ENCODE measurements around the gene C16orf92.

DNA sequence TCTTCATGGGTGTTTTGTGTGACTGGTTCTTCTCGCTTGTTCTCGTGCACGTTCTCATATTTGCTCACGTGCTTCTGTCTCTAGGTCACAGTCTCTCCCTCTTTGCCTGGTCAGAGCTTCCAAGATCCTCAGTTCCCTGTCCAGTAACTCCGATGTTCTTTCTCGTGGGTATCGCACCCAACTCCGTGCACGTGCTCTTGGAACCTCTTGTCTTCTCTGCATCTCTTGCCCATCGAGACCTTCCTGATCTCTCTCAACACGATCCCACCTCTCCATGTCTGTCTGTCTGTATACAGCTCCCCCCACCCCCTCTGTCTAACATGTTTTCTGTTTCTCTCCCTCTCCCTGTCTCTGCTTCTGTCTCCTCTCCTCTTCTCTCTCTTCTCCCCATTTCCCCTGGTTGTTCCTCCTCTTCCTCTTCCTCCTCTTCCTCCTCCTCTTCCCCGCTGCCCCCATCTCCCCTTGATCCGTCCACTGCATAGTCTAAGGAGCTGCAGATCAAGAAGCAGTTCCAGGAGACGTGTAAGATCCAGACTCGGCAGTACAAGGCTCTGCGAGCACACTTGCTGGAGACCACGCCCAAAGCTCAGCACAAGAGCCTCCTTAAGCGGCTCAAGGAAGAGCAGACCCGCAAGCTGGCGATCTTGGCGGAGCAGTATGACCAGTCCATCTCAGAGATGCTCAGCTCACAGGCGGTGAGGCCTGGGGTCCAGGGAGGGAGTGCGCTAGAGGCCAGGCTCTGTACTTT is 33.7 kb upstream of the C16orf92 start:
- TF ChIP-seq GATA3 (IDR thresholded peaks at IDR 0.05; ENCODE audit: low read depth, low read length) (no peak), GATA2 (IDR thresholded peaks at IDR 0.05; ENCODE audit: low read depth, low read length) (no peak)

Data from SH-SY5Y (cell line).